Measurements from ENCODE around the gene ANKH.
"Not testable (repeated sequence)": the region's sequence is repeated elsewhere in the genome, so short reads cannot be mapped to it uniquely, and the experiment has no call there.

The ANKH gene

GRCh38 chr5:14871214-14872069 is at the start of gene ANKH:
Gene ANKH (minus strand): TSS chr5:14871778. CDS start chr5:14871447, 331 bp downstream.
- DNase-seq (ENCODE audit: low read depth, low spot score), result no peak

DNA sequence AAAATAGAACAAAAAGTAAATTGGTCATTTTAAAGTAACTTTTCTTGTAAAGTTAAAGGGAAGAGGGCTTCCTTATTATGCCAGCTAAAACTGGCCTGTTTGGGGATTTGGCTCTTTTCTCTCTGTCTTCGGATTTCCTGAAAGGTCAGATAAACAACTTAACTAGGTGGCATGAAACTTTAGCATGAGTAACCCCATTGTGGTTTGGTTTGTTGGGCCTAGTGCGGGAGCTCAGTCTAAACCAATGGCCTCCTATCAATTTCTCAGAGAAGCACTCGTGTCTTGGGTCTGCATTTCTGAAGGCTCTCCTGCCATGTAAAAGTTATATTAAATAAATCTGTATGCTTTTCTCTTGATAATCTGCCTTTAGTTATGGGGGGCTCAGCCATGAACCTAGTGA is 48.5 kb upstream of the ANKH start:
- no peak for DNase-seq (ENCODE audit: low read depth, low spot score)

GRCh38 chr5:14919106-14919505 is 47.5 kb upstream of the ANKH start:
- not testable (repeated sequence) for DNase-seq (ENCODE audit: low read depth, low spot score)

- no peak for DNase-seq (ENCODE audit: low read depth, low spot score)
Measured at GRCh38 chr5:14917719-14918118, 46.1 kb upstream of the ANKH start.

DNA sequence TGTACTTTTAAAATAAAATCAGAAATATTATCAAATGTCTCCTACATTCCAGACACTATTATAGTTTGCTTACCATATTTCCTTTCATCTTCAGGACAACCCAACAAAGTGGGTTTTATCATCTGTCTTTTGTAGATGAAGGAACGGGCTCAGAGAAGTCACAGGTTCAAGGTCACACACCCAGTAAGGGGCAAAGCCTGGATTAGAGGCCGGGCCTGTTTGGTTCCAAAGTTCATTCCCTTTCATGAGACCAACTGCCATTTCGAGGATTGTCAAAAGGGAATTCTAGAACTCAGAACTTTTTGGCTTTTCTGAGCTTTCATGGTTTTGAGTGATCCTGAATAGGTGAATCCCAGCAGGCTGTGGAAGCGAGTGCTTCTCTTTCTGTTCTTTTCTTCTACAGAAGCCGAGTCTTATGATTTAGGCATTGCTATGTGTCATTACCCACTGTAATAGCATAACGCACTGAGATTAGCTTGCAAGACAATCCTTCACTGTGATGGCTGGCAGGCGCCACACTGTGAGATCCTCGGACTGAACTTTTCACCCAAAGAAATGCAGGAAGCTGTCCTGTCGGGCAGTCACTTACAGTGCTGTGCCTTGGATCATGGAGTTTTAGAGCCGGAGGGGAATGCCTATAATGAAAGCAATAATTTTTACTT is 43.8 kb upstream of the ANKH start:
- no peak for DNase-seq (ENCODE audit: low read depth, low spot score)

- DNase-seq (ENCODE audit: low read depth, low spot score), result no peak
Measured at GRCh38 chr5:14914623-14915260, 43.2 kb upstream of the ANKH start.

- DNase-seq (ENCODE audit: low read depth, low spot score), result no peak
Measured at GRCh38 chr5:14914193-14914592, 42.6 kb upstream of the ANKH start.

- no peak for DNase-seq (ENCODE audit: low read depth, low spot score)
Measured at GRCh38 chr5:14913096-14913495, 41.5 kb upstream of the ANKH start.

DNA sequence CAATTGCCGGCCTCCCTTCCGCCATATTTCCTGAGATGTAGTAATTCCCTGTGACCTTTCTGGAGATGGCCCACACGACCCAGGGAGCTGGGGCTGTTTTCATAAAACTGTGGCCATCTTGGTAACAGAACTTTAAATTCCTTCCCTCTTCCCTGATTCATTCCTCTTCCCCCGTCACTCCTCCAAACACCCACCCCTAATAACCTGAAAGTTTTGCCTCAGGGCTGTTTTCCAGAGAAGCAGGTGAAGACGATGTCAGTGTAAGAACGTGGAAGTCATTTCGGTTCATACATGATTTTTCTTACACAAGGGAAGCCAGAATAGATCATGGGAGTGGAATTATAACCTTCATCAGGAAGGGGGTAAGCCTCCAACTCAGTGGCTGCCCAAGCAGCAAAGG is 40.6 kb upstream of the ANKH start:
- DNase-seq (ENCODE audit: low read depth, low spot score), result no peak

- no peak for DNase-seq (ENCODE audit: low read depth, low spot score)
Measured at GRCh38 chr5:14909369-14909768, 37.8 kb upstream of the ANKH start.

- no peak for DNase-seq (ENCODE audit: low read depth, low spot score)
Measured at GRCh38 chr5:14908172-14908571, 36.6 kb upstream of the ANKH start.

DNA sequence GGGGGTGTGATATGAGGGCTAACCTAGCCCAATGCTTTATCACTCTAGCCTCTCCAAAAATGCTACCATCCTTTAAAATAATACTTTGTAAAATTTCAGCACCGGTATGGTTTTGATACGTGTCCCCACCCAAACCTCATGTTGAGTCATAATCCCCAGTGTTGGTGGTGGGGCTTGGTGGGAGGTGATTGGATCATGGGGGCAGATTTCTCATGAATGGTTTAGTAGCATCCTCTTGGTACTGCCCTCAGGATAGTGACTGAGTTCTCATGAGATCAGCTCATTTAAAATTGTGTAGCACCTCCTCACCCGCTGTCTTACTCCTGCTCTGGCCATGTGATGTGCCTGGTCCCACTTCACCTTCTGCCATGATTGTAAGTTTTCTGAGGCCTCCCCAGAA is 35.0 kb upstream of the ANKH start:
- DNase-seq (ENCODE audit: low read depth, low spot score), result no peak

DNA sequence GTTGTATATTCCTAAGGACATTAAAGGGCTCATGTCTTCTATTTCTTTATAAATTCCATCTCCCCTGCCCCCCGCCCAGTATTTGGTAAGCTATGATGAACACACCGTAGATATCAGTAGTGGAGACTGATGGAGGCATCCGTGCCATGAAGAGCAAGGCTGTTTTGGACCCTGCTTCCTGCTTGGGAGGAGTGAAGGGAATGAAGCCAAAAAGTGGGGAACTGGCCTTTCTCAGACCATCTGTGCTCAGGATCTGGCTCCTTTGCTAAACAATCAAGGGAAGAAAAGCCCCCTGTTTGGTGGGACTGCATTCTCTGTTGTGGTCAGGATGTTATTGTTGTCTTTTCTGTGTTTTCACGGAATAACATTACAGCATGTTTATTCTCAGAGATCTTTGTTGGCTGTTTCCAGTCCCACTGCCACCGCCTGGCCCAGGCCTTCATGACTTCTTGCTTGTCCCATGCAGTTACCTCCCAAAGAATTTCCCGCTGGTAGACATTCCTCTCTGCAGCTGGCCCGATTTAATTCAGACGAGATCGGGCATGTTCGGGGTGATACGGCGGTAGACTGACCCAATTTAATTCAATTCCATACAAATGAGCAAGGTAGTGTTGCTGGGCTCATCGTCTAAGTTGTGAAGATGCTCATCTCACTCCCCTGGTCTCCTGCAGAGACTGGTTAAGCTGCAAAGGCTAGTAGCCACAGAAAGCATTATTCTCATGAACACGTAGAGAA is 31.4 kb upstream of the ANKH start:
- no peak for DNase-seq (ENCODE audit: low read depth, low spot score)

- no peak for DNase-seq (ENCODE audit: low read depth, low spot score)
Measured at GRCh38 chr5:14901462-14902051, 30.0 kb upstream of the ANKH start.

- DNase-seq (ENCODE audit: low read depth, low spot score), result no peak
Measured at GRCh38 chr5:14900693-14901461, 29.3 kb upstream of the ANKH start.

DNA sequence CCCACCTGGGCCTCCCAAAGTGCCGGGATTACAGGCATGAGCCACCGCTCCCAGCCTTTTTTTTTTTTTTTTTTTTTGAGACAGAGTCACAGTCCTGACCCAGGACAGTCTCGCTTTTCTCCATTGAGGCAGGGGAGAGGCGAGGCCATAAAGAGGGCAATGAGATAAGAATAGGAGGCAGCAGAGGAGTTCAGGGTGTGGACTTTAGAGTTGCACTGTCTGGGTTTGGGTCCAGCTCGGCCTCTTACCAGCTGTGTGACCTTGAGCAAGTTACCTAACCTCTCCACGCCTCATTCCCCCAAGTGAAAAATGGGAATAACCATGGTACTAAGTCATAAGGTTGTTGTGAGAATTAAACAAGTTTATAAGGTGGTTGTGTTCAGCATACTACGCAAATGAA is 24.6 kb upstream of the ANKH start:
- DNase-seq (ENCODE audit: low read depth, low spot score), result no peak

DNA sequence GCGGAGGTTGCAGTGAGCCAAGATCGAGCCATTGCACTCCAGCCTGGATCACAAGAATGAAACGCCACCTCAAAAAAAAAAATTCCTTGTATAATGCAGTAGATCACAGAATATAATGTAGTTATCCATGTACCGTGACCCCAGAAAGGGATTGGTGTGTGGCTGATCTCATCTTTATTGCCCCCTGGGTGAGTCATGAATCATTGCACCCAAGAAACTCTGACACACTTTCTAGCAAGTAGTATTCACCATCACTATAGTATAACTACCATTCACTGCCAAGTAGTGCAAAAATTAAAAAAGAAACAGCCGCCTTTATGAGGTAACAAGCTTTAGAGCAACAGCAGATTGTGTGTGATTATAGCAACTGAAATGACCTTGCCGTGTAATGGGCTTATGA is 23.7 kb upstream of the ANKH start:
- DNase-seq (ENCODE audit: low read depth, low spot score), result no peak

DNA sequence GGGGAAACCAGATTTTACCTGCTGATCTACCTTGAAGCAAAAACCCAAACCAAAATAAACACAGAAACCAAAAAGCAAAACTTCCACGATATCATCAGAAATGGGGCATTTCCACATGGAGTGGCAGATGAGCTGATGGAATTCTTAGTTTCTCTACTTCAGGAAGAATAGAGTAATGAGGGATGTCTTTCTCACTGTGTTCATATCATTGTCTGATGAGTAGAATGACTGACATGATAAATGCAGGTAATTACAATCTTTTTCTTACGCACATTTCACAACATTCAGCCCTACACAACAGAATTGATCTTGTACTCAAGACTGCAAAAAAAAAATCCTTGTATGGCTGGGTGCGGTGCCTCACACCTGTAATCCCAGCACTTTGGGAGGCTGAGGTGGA is 23.2 kb upstream of the ANKH start:
- no peak for DNase-seq (ENCODE audit: low read depth, low spot score)

DNA sequence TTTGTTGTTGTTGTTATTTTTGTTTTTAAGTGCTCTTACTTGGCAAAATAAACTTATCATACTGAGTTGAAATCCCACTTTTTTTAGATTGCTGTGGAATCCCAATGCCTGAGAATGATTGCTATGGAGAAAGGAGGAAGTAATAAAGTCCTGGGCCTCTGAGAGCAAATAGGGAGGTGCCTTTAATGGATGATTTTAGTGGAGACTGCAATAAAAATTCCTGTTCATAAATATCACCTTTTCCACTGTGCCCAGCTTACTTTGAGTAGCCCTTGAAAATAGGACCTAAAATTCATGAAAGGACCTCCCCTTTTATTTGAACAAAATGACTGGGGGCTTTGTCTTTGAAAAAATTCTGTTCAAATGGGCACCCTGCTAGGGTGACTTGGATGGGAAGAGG is 21.8 kb upstream of the ANKH start:
- DNase-seq (ENCODE audit: low read depth, low spot score), result no peak

DNA sequence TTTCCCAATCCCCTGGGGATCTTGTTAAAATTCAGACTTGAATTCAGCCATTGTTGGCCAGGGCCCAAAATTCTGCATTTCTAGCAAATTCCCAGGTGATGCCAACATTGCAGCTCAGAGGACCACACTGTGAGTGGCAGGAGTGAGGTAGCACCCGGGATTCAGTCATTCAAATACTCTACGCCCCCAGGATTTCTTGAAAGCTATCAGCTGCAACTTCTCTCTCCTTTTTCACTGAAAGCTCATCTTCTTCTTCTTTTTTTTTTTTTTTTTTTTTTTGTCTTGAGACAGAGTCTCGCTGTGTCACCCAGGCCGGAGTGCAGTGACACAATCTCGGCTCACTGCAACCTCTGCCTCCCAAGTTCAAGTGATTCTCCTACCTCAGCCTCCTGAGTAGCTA is 19.3 kb upstream of the ANKH start:
- DNase-seq (ENCODE audit: low read depth, low spot score), result no peak

DNA sequence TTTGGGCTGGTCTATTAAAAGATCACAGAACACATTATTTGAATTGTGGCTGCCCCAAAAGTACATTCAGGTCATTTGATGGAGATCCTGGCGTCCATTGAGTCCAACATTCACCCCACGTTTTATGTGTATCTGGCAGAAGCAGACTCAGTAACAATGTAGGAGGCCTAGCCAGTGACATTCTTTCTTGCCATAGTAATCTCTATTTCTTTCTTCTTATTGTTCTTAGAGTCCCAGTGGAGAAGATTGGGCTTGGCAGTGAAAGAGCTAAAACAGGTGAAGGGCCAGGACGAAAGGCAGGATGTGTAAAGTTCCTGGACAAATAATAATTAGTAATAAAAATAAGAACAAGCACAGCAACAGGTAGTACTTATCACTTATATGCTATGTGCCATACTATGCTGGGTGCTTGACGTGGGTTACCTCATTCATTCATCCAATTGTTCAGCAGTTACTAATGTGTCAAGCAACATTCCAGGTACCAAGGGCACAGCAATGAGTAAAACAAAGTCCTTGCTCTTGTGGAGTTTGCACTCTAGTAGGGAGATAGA is 12.6 kb upstream of the ANKH start:
- no peak for DNase-seq (ENCODE audit: low read depth, low spot score)

All from iPS DF 19.7 (cell line).